ENCODE data around the gene BZW2. TPM values are rescaled to one million over a fixed set of nuclear protein-coding genes. Genes with fewer than 3 reads are reported as not detected.

Gene BZW2
- total RNA-seq (2022; extraction: Qiagen RNA extraction; ENCODE audit: low read depth) = 93.8 to 102 TPM (median 97.3 TPM) in 5 replicates

GRCh38 chr7:16645593-16646471 is at the start of gene BZW2, which contains the start of gene ANKMY2:
Gene BZW2, plus strand, starts transcription at chr7:16646181. Its CDS starts 19,263 bp downstream, at chr7:16665444.
Gene ANKMY2, minus strand, starts transcription at chr7:16645754. Its CDS starts 181 bp downstream, at chr7:16645573.

GRCh38 chr7:16753102-16753931 is 107.3 kb downstream of the BZW2 start, which contains the start of gene TSPAN13:
Gene TSPAN13, plus strand, starts transcription at chr7:16753755. Its CDS starts 213 bp downstream, at chr7:16753968.

Other genes with a start within 250 kb of the BZW2 start
- 0.52 to 0.79 TPM (median 0.70 TPM) in 5 replicates for gene CRPPA, start 224.6 kb upstream of the BZW2 start, total RNA-seq (2022; extraction: Qiagen RNA extraction; ENCODE audit: low read depth)
- gene SOSTDC1, start 180.4 kb upstream of the BZW2 start, total RNA-seq (2022; extraction: Qiagen RNA extraction; ENCODE audit: low read depth) = not detected in 5 replicates
- not detected in 5 replicates for gene LRRC72, start 119.4 kb upstream of the BZW2 start, total RNA-seq (2022; extraction: Qiagen RNA extraction; ENCODE audit: low read depth)
- 11.9 to 15.4 TPM (median 13.4 TPM) in 5 replicates for gene ANKMY2, start 427 bp upstream of the BZW2 start, total RNA-seq (2022; extraction: Qiagen RNA extraction; ENCODE audit: low read depth)
- gene TSPAN13, start 107.6 kb downstream of the BZW2 start, total RNA-seq (2022; extraction: Qiagen RNA extraction; ENCODE audit: low read depth) = 10.9 to 14.5 TPM (median 12.8 TPM) in 5 replicates
- 97.0 to 175 TPM (median 138 TPM) in 5 replicates for gene AGR2, start 158.8 kb downstream of the BZW2 start, total RNA-seq (2022; extraction: Qiagen RNA extraction; ENCODE audit: low read depth)
- not detected in 5 replicates for gene AGR3, start 235.8 kb downstream of the BZW2 start, total RNA-seq (2022; extraction: Qiagen RNA extraction; ENCODE audit: low read depth)

All from A549 treated with CpdA at 1 μM for 4 hours (cell line).